GM19351 (cell line): ENCODE results near the gene UBE2G1.

Experiments used
- ATAC-seq: cut with Tn5 transposase; IDR thresholded peaks from one replicate; pipeline ENCODE4 v1.9.1; 2021; ENCODE audit warnings: mild to moderate bottlenecking, moderate library complexity; ENCODE audit not compliant: unreplicated experiment

UBE2G1 gene

DNA sequence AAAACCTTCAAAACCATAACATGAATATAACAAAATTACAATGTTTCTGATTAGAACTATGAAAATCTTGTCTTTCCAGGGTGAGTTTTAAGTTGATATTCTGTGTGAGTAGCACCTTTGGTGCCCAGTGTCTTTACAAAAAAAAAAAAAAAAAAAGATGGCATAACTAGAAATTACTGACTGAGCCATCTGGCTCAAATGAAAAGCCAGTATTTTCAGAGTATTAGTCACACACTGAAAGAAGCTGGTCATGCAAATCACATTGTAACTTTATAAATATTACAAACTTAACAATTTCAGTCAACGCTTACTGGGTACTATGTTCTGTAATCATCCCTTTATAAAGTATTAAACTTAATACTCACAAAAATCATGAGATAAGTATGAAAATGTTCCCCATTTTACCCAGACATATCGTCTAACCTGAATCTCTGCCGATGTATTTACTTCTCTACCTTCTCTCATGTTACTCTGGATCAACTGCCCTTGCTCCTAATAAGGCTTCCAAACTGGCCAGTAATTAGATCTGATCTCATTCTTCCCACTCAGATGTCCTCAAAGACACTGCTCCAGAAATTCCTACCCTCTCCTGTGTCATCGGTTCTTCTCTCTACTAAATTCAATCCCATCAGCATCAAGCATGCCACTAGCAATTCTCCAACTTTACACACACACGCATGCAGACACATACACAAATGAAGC, 25.4 kb downstream of the UBE2G1 start:
- ATAC-seq = no peak

DNA sequence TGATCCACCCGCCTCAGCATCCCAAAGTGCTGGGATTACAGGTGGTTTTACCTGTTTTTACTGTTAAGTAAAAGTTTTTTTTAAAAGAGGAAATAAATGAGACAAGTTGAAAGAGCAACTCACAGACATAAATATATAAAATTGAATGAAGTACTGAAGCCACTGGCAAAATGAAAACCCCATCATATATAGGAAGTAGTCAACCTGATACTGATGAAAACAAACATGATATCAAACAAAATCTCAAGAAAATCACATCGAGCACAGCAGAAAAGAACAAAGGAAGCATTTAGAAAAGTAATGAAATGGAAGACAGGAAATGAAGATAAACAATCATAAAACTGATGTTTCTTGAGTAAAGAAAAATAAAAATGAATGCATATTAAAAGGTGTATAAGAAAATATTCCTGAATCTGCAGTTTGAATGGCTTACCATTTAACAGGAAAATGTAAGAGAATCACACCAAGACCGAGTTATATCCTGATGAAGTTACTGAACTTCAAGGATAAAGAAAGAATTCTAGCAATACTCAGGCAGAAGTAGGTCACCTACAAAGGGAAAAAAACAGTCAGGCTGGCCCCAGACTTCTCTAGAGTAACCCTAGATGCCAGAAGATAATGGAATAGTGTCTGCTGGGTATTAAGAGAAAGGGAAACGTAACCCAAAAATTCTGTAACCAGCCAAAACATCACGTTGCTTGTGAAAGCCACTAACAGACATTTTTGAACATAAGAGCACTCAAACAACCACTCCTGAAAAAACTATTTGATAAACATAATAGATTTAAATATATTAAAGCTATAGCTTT, 31.5 kb downstream of the UBE2G1 start:
- no peak for ATAC-seq

DNA sequence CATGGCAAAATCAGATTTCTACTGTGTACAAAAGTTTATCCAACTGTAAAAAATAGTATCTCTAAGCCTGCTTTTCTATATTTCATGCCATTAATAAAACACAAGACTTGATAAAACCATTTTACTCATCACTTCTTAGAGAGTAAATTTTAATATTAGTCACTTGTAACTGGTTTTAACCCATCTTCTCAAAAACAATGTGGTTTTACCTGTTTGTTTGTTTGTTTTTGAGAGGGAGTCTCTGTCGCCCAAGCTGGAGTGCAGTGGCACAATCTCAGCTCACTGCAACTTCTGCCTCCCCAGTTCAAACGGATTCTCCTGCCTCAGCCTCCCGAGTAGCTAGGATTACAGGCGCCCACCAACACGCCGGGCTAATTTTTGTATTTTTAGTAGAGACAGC, 32.1 kb downstream of the UBE2G1 start:
- ATAC-seq = no peak

DNA sequence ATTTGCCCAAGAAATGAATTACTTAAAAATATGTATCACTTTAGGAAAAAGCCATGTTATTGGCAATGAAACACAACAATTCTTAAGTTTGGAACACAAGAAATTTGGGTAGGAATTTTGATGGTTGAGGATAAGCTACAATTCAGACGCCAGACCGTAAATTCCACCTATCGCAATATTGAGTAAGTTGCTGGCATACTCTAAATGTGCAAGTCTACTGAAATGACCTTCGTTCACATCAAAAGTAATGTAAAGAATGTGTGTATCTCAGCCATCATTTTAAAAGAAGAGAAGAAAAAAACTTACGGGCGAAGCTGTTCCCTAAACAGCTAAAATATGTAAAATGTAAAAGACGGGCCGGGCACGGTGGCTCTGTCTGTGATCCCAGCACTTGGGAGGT, 33.4 kb downstream of the UBE2G1 start:
- ATAC-seq = no peak

DNA sequence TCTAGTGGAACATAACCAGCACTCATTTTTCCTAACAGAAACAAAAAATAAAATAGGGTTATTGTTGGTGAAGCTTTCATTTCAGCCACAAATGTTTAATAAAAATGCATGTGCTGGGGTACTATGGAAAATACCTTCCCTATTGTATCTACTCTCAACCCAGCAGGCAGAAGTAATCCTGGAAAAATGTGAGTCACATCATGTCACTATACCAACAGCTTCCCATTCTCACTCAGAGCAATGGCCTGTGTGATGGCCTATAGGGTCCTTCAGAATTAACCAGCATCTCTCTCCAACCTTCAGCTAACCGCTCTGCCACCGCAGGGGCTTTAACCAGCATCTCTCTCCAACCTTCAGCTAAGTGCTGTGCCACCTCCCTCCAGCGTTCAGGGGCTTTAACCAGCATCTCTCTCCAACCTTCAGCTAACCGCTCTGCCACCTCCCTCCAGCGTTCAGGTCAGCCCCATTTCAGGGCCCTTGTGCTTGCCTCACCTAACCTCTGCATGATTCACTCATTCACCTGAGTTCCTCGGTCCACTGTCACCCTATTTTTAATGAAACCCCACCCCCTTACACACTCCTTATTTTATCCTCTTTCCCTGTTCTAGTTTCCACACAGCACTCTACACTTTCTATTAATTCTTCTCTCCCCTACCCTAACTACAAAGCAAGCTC, 34.0 kb downstream of the UBE2G1 start:
- ATAC-seq = no peak

DNA sequence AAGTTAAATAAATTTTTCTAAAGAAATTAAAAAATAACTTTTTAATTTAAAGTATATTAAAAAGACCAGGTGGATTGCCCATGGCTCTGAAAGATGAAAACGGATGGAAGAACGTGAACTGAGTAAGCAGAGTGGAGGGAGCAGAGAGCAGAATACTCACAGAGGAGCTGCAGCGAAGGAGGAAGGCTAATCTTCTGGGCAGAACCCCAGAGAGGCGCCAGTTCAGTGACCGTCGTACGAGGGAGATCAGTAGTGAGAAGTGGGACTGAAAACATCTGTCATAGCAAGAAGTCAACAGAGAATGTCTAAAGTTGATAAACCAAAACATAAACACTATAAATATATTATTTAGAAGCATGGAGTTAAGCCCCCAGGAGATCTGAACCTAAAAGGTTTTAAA, 34.9 kb downstream of the UBE2G1 start:
- ATAC-seq = no peak

DNA sequence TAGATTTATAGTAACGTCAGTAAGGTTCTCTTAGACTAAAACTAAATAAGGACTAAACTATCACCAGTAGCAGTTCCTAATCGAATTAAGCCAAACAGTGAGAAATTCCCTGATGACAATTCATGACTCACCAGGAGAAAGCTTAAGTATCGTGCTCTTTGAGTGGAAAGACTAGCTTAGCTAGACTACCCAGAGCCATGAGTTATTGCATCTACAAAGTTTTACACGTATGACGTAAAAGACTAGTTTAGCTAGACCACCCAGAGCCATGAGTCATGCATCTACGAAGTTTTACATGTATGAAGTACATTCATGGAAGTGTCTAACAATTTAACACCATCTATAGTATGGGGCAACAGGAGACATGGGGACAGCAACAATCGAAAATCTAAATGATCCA, 36.6 kb downstream of the UBE2G1 start:
- no peak for ATAC-seq

DNA sequence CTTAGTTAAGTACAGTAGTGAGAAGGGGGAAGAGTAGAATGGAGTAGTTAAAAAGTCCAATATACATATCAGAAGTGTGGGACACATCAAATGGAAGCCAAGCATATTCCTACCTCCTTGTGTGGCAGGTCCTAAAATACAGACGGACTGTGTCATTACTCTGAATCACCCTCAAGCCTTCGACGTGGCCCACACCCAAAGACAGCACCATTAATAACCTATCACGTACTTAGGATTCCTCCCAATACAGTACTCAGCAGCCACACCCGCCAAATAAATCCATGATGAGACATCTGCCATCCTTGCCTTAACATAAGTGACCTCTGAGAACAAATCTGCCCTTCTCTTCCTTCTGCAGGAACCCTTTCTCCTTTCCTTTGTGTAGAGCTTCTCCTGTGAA, 38.9 kb downstream of the UBE2G1 start:
- no peak for ATAC-seq

DNA sequence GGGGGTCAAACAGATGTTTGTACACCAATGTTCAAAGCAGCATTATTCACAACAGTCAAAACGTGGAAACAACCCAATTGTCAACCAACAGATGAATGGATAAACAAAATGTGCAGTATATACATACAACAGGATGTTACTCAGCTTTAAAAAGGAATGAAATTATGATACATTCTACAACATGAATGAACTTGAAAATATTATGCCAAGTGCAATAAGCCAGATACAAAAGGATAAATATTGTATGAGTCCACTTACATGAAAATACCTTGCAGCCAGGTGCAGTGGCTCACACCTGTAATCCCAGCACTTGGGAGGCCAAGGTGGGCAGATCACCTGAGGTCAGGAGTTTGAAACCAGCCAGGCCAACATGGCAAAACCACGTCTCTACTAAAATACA, 39.9 kb downstream of the UBE2G1 start:
- ATAC-seq = no peak

DNA sequence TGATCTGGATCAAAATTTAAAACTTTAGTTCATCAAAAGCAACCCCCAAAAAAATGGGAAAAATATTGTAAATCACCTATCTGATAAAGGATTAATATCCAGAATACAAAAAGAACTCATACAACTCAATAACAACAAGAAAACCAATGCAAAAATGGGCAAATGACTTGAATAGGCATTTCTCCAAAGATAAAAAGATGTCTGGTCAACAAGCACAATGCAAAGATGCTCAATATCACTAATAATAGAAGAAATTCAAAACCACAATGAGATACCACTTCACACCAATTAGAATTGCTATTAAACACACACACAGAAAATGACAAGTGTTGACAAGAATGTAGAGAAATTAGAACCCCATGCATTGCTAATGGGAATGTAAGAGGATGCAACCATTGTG, 40.4 kb downstream of the UBE2G1 start:
- ATAC-seq = no peak

DNA sequence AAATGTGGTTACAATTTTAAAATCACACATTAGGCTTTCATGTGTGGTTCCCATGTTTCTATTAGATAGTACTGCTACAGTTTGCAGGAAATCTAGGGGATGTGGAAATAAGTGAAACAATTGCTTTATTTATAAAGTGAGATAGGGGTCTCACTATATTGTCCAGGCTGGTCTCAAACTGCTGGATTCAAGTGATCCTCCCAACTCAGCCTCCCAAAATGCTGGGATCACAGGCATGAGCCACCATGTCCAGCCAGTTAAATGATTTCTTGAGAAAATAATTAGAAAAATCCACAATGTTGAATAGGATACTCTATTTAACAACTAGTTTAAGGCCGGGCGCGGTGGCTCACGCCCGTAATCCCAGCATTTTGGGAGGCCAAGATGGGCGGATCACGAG, 42.0 kb downstream of the UBE2G1 start:
- no peak for ATAC-seq

DNA sequence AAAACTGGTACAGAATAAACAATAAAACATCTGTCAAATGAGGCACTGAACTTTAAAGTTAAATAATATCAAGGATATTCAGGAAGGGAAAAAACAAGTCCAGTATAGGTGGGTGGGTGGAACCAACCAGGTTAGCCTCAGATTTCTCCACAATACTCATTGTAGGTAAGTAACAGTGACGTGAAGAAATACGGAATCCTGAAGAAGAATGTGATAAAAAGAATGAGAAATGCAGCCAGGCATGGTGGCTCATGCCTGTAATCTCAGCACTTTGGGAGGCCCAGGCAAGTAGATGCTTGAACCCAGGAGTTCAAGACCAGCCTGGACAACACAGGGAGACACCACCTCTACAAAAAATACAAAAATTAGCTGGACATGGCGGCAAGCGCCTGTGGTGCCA, 47.3 kb downstream of the UBE2G1 start:
- ATAC-seq = no peak

DNA sequence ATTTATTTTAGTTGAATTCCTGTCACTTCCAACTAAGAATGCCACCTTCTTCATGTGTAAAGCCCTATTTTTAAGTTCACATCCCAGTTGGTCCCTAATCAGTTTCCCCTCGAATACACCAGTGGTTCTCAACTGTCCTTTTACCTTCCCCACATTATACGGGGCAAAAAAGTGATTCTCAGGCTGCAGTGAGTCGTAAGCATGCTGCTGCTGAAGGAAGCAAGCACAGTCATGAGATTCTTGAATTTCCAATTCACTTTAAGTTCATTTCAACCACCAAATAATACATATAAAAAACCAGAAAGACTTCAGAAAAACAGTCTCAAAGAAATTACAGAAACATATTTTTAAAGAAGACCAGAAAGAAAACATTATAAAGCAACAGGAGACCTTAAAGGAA, 47.9 kb downstream of the UBE2G1 start:
- ATAC-seq = no peak

DNA sequence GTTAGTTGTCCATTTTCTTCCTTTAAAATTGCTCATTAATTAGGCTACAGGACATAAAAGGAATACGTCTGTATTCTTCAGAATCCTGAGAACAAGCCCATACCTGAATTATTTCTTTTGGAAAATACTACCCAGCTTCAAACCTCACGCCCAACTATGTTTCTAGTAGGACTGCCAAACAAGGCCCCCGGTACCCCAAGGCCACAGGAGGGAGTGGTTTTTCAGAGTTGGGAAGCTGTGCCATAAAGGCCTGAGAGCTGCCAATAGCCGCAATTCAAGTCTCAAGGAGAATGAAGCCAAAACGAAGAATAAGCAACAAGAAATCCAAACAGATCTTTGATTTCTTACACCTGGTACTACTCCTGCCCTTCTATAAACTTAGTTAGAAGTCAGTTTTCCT, 48.3 kb downstream of the UBE2G1 start:
- no peak for ATAC-seq

DNA sequence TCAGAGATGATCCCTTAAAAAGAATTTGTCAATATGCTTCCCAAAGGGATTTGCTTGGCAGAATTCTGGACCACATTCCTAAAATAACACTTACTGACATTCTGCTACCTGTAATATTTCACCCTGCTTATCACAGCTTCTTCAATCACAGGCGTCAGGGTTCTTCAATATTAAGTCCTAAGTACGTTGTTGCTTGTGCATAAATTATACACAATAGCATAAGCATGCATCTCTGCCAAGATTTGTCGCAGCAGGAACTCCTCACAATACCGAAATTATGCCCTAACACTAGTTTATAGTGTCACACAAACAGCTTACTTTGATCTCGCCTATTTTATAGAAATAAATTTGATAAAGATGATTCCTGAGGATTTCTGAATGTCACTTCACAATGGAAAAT, 48.9 kb downstream of the UBE2G1 start:
- ATAC-seq = no peak

DNA sequence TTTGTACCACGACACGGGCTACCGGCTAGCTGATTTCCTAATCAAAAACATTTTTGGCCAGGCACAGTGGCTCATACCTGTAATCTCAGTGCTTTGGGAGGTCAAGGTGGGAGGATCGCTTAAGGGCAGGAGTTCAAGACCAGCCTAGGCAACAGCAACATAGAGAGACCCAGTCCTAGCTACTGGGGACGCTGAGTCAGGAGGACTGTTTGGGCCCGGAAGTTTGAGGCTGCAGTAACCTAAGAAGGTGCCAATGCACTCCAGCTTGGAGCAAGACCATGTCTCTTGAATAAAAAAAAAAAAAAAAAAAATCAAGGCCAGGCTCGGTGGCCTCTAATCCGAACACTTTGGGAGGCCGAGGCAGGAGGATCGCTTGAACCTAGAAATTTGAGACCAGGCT, 49.8 kb downstream of the UBE2G1 start:
- no peak for ATAC-seq

DNA sequence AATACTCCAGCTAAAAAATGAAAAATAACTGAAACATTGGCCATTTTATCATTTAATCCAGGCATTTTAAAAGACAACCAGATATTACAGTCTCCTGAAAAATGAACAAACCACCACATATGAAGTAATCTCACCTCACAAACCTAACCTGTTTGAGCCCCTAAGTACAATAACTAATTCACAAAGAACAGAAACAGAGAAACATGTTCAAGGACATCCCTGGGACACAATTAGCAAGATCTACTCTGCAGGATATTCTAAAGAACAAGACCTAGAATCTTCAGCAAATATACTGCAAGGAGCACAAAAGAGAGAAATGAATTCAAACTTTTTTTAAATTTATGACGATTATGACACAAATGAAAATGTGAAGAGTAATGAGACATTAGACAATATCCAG, 51.9 kb downstream of the UBE2G1 start:
- no peak for ATAC-seq

DNA sequence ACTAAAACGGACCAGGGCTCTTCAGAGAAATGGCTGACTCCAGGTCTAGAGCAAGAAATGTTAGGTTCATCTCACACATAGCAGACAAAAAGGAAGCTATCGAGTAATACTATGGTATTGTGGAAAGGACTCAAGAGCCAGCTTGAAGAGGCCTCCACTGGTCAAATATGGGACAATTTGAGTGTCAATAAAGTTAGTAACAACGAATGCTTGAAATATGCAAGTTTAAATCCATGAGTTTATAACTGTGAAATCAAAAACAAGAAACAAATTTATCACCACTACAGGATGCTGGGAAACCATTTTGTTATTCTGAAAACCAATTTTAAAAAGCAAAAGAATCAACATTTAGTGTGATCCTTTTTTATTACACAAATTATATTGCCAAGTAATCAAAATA, 52.3 kb downstream of the UBE2G1 start:
- ATAC-seq = no peak

DNA sequence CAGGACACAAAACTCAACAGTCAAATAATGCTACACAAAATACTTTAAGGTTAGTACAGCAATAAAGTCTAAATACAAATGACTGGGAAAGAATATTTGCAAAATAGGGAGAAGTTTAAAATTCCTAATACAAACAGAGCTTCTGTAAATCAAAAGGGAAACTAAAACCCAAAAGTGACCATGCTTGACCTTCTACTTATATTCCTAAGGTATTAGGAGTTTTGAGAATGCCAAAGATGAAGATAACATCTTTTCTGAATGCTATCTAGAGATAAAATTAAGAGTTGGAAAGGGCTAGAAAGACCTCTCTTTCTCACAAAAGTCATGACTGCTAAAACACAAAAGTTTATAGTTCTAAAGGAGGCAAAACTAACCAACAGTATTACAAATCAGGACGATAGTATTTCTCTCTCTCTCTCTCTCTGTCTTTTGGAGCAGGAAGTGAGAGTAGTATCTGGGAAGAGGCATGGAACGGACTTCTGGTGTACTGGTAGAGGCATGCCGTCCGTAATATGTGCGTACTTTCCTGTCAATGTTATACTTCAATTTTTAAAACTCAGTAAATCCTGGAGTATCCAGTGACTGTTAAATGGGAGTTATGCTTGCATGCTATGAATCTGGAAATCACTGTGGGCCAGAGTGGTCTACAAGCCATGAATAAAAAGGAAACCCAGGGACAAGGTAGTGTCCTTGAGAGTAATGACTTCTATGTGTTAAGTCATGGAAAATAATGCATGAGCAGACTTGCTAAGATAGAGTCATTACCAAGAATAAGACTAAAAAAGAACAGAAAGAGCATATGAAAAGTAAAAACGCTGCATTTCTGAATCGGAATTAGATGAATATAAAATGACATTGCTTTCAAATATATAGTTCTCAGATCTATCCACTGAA, 53.0 kb downstream of the UBE2G1 start:
- no peak for ATAC-seq

DNA sequence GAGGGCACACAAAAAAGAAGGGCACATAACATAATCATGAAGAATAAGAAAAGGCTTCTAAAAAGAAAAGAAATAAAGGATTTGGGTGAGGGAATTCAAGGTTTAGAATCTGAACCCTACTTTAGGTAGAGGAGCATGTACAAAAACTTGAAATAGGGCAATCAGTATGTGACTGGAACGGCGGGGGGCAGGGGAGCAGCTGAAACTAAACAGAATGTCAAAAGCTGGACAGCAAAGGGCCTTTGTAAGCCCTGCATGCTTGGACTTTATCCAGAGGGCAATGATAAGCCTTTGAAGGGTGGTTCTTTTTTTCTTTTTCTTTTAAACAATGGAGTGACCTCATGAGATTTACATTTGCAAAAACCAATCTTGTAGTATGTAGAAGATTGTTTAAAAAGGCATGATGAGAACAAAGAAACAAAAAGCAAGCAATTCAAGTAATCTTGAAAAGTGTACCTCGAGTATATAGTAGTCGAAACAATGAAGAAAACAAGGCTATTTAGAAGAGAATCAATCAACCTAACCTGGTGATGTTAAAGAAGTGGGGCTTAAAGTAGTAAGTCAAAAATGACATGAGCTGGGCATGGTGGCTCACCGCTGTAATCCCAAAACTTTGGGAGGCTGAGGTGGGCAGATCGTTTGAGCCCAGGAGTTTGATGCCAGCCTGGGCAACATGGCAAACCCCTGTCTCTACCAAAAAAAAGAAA, 56.0 kb downstream of the UBE2G1 start:
- ATAC-seq = no peak
